OCI-LY3 (cell line): ENCODE results near the gene GPR65.

ENCODE experiments used
- EZH2phosphoT487 ChIP-seq: fragments of 200-600 bp; shearing (Covaris generic); IDR thresholded peaks from 2 replicates; pipeline ENCODE4 v1.6.1; 2018; ENCODE audit warnings: antibody characterized with exemption, mixed run types, low read depth
- TF ChIP-seq, protein P1 (sequence below): fragments of 200-600, 300-600 bp; sonication (generic); IDR thresholded peaks from 2 replicates; pipeline ENCODE4 v1.5.1; 2014; ENCODE audit warnings: antibody characterized with exemption, low read length, low read depth

DNA sequence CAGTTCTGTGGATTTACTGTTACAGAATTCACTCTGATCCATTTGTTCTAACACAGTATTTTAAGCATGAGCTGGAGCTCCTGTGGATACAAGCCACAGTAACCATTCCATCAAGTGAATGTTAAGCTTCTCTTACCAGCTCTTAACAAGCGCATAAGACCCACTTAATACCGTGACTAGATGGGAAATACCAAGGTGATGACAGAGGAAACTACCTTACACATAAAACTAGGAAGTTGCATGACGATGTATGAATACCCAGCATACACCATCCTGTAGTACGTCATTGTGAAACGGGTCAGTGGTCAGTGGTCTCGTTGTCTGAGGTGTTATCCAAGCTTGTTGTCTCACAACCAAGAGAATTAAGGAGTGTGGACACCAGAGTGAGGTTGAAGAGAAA lies 10.0 kb upstream of the GPR65 start:
- TF ChIP-seq, protein P1, sequence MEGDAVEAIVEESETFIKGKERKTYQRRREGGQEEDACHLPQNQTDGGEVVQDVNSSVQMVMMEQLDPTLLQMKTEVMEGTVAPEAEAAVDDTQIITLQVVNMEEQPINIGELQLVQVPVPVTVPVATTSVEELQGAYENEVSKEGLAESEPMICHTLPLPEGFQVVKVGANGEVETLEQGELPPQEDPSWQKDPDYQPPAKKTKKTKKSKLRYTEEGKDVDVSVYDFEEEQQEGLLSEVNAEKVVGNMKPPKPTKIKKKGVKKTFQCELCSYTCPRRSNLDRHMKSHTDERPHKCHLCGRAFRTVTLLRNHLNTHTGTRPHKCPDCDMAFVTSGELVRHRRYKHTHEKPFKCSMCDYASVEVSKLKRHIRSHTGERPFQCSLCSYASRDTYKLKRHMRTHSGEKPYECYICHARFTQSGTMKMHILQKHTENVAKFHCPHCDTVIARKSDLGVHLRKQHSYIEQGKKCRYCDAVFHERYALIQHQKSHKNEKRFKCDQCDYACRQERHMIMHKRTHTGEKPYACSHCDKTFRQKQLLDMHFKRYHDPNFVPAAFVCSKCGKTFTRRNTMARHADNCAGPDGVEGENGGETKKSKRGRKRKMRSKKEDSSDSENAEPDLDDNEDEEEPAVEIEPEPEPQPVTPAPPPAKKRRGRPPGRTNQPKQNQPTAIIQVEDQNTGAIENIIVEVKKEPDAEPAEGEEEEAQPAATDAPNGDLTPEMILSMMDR: no peak
- no peak for TF ChIP-seq EZH2phosphoT487
